Upper lobe of left lung (tissue), 4 donors: ENCODE measurements around the gene TPP2.

Experiments used
- EP300 ChIP-seq, 4 donors: sonication (generic); formaldehyde crosslinking; IDR thresholded peaks; one replicate each; pipeline ENCODE4 v1.5.1; 2017; ENCODE audit warnings: antibody characterized with exemption in 4 of 4, control low read depth in 2 of 4
- POLR2A ChIP-seq, 4 donors: fragments of 450-650 bp; IDR thresholded peaks; one replicate each; pipeline ENCODE4 v1.5.1; 2016 to 2017; ENCODE audit warnings: antibody characterized with exemption in 4 of 4, mild to moderate bottlenecking in 2 of 4
- POLR2AphosphoS5 ChIP-seq, 2 donors: sonication (generic); formaldehyde crosslinking; IDR thresholded peaks; one replicate each; pipeline ENCODE4 v1.5.1; 2017; ENCODE audit warnings: antibody characterized with exemption in 2 of 2
- TF ChIP-seq, protein P1 (sequence below), 6 experiments: fragments of 450-650 bp in 4 of 6; fragments of 200-600 bp in 2 of 6; sonication (generic) in 2 of 6; IDR thresholded peaks; one replicate each; pipeline ENCODE4 v1.5.1; 2016 to 2019; ENCODE audit warnings: antibody characterized with exemption in 6 of 6

DNA sequence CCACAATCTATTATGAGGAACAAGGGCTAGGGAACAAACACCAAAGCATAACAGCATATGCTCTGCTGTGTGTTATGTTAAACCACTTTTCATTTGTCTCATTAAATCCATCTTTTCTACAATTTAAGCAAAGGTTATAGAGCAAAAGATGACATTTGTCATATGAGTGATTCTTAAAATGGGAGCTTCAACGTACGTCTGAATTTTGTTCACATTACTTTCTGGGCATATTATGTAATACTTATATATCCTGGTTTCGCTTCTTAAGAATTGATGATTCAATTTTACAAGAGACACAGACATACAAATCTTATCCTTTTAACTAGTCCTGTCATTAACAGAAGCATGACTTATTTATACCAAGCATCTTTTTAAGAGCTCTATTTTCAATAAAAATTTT, 3.3 kb upstream of the TPP2 start:
- TF ChIP-seq POLR2A (IDR thresholded peaks at IDR 0.05) (no peak), POLR2AphosphoS5 (IDR thresholded peaks at IDR 0.05) (no peak), EP300 (IDR thresholded peaks at IDR 0.05) (no peak)
- TF ChIP-seq, protein P1, sequence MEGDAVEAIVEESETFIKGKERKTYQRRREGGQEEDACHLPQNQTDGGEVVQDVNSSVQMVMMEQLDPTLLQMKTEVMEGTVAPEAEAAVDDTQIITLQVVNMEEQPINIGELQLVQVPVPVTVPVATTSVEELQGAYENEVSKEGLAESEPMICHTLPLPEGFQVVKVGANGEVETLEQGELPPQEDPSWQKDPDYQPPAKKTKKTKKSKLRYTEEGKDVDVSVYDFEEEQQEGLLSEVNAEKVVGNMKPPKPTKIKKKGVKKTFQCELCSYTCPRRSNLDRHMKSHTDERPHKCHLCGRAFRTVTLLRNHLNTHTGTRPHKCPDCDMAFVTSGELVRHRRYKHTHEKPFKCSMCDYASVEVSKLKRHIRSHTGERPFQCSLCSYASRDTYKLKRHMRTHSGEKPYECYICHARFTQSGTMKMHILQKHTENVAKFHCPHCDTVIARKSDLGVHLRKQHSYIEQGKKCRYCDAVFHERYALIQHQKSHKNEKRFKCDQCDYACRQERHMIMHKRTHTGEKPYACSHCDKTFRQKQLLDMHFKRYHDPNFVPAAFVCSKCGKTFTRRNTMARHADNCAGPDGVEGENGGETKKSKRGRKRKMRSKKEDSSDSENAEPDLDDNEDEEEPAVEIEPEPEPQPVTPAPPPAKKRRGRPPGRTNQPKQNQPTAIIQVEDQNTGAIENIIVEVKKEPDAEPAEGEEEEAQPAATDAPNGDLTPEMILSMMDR (IDR thresholded peaks at IDR 0.05) = no peak
